GM19372 (cell line): ENCODE results near the gene CARD11.

Source experiments
- ATAC-seq: cut with Tn5 transposase; IDR thresholded peaks from one replicate; pipeline ENCODE4 v1.9.1; 2021; ENCODE audit warnings: mild to moderate bottlenecking, low read depth, moderate library complexity; ENCODE audit not compliant: unreplicated experiment

Gene CARD11

GRCh38 chr7:2861509-2861908 is 182.2 kb downstream of the CARD11 start:
- no peak for ATAC-seq

- ATAC-seq: no peak
Observed at GRCh38 chr7:2860627-2861133, 183.0 kb downstream of the CARD11 start.

GRCh38 chr7:2859952-2860351 is 183.7 kb downstream of the CARD11 start:
- no peak for ATAC-seq

GRCh38 chr7:2858621-2859020 is 185.0 kb downstream of the CARD11 start:
- no peak for ATAC-seq

GRCh38 chr7:2856388-2857169 is 187.1 kb downstream of the CARD11 start:
- no peak for ATAC-seq
